Suprapubic skin (tissue), 4 donors: ENCODE results near the gene EMC8. TPM values are rescaled to one million over a fixed set of nuclear protein-coding genes. Genes with fewer than 3 reads are reported as not detected.

ENCODE experiments used
- DNase-seq, 2 donors: peaks; one replicate each; pipeline ENCODE4 v3.0.0-alpha.2; 2019; ENCODE audit warnings: low spot score in 2 of 2
- H3K27ac ChIP-seq: fragments of 200-600 bp; sonication (generic); one replicate; pipeline ENCODE4 v1.5.1; 2019
- H3K27me3 ChIP-seq: fragments of 200-600 bp; sonication (generic); one replicate; pipeline ENCODE4 v1.5.1; 2019
- H3K36me3 ChIP-seq: fragments of 200-600 bp; sonication (generic); one replicate; pipeline ENCODE4 v1.5.1; 2019
- H3K4me1 ChIP-seq: fragments of 200-600 bp; sonication (generic); one replicate; pipeline ENCODE4 v1.5.1; 2019
- H3K4me3 ChIP-seq: fragments of 200-600 bp; sonication (generic); one replicate; pipeline ENCODE4 v1.5.1; 2019; ENCODE audit warnings: mild to moderate bottlenecking
- H3K9me3 ChIP-seq: fragments of 200-600 bp; sonication (generic); one replicate; pipeline ENCODE4 v1.5.1; 2019
- EP300 ChIP-seq: sonication (generic); formaldehyde crosslinking; IDR thresholded peaks from one replicate; pipeline ENCODE4 v1.6.1; 2017; ENCODE audit warnings: antibody characterized with exemption
- POLR2A ChIP-seq, 2 donors: fragments of 450-650 bp; IDR thresholded peaks; one replicate each; pipeline ENCODE4 v1.6.1; 2017; ENCODE audit warnings: antibody characterized with exemption in 2 of 2, mild to moderate bottlenecking in 2 of 2, moderate library complexity in 2 of 2
- POLR2AphosphoS5 ChIP-seq, 3 donors: sonication (generic); formaldehyde crosslinking; IDR thresholded peaks; one replicate each; pipeline ENCODE4 v1.6.1; 2017; ENCODE audit warnings: antibody characterized with exemption in 3 of 3
- WGBS: methylation state at CpG from one replicate; pipeline ENCODE4 v1.1.5; 2018; 5-methylcytosine and 5-hydroxymethylcytosine counted together
- total RNA-seq, 4 donors: library from RNA; depleted of rRNA; stranded (reverse); fragments of >200 nt; gene quantifications; one replicate each; pipeline ENCODE4 v1.1.0, GENCODE V29; 2016
- TF ChIP-seq, protein P1 (sequence below), 2 donors: fragments of 200-600 bp in 1 of 2; fragments of 450-650 bp in 1 of 2; sonication (generic) in 1 of 2; IDR thresholded peaks; one replicate each; pipeline ENCODE4 v1.5.1; 2016 to 2019; ENCODE audit warnings: antibody characterized with exemption in 2 of 2, mild to moderate bottlenecking in 1 of 2, moderate library complexity in 1 of 2

Gene EMC8
- total RNA-seq, 4 donors from 2014 or later, result 20.4 to 39.5 (median 23.9) TPM

GRCh38 chr16:85780281-85780680 is 19.1 kb downstream of the EMC8 start:
- TF ChIP-seq POLR2A (IDR thresholded peaks at IDR 0.05) (no peak), POLR2AphosphoS5 (IDR thresholded peaks at IDR 0.05) (no peak), EP300 (no peak)
- TF ChIP-seq, protein P1, sequence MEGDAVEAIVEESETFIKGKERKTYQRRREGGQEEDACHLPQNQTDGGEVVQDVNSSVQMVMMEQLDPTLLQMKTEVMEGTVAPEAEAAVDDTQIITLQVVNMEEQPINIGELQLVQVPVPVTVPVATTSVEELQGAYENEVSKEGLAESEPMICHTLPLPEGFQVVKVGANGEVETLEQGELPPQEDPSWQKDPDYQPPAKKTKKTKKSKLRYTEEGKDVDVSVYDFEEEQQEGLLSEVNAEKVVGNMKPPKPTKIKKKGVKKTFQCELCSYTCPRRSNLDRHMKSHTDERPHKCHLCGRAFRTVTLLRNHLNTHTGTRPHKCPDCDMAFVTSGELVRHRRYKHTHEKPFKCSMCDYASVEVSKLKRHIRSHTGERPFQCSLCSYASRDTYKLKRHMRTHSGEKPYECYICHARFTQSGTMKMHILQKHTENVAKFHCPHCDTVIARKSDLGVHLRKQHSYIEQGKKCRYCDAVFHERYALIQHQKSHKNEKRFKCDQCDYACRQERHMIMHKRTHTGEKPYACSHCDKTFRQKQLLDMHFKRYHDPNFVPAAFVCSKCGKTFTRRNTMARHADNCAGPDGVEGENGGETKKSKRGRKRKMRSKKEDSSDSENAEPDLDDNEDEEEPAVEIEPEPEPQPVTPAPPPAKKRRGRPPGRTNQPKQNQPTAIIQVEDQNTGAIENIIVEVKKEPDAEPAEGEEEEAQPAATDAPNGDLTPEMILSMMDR (IDR thresholded peaks at IDR 0.05), result no peak

GRCh38 chr16:85778873-85779272 is 20.5 kb downstream of the EMC8 start:
- H3K27ac ChIP-seq, result no peak overlapping the region
- H3K27me3 ChIP-seq, result no peaks in the 10 kb centered on the region
- peaks cover 37% of the 10 kb centered on the region for H3K36me3 ChIP-seq
- WGBS, result 70% methylated on average over 12 of the region's 12 CpGs
- peaks cover 9% of the 10 kb centered on the region for H3K4me1 ChIP-seq
- no peak for TF ChIP-seq POLR2AphosphoS5 (IDR thresholded peaks at IDR 0.05)
- TF ChIP-seq EP300, result no peak
- no peak for TF ChIP-seq POLR2A (IDR thresholded peaks at IDR 0.05)
- TF ChIP-seq, protein P1 (IDR thresholded peaks at IDR 0.05), result no peak
- H3K4me3 ChIP-seq, result no peak overlapping the region
- DNase-seq, result no peak
- H3K9me3 ChIP-seq, result no peaks in the 10 kb centered on the region

More at GRCh38 chr16:85780281-85780680, 19.1 kb downstream of the EMC8 start:
- WGBS, result 84% methylated on average over 18 of the region's 26 CpGs
- peaks cover 9% of the 10 kb centered on the region for H3K4me1 ChIP-seq
- H3K9me3 ChIP-seq, result no peaks in the 10 kb centered on the region
- no peak overlapping the region for H3K4me3 ChIP-seq
- no peak overlapping the region for H3K27ac ChIP-seq
- no peak for DNase-seq
- H3K27me3 ChIP-seq, result no peaks in the 10 kb centered on the region
- peaks cover 37% of the 10 kb centered on the region for H3K36me3 ChIP-seq

- 44% methylated on average over 4 of the region's 4 CpGs for WGBS
- H3K27me3 ChIP-seq, result no peaks in the 10 kb centered on the region
- H3K9me3 ChIP-seq, result no peaks in the 10 kb centered on the region
- H3K36me3 ChIP-seq, result peaks cover 37% of the 10 kb centered on the region
- TF ChIP-seq, protein P1 (IDR thresholded peaks at IDR 0.05), result no peak
- no peak for TF ChIP-seq POLR2A (IDR thresholded peaks at IDR 0.05)
- no peak for TF ChIP-seq POLR2AphosphoS5 (IDR thresholded peaks at IDR 0.05)
- no peak for TF ChIP-seq EP300
- H3K4me1 ChIP-seq, result peaks cover 9% of the 10 kb centered on the region
- DNase-seq, result no peak
- no peak overlapping the region for H3K4me3 ChIP-seq
- H3K27ac ChIP-seq, result no peak overlapping the region
Observed at GRCh38 chr16:85777583-85778310, 21.6 kb downstream of the EMC8 start.

DNA sequence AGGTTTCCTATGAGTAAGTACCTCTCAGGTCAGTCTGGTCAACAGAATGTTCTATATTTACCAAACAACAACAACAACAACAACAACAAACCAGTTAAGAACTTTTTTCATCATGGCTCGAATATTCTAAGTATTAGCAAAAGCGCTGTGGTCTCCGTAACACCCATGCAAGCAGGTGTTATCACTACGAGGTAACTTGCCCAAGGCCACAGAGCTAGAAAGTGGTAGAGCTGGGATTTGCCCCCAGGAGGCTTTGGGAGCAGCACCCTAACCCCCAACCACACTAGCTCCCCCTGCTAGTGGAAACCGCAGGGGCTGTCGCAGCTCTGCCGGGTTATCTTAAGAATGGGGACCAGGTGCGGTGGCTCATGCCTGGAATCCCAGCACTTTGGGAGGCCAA is 24.5 kb downstream of the EMC8 start:
- Histone ChIP-seq H3K27ac (no peak overlapping the region), H3K4me3 (no peak overlapping the region), H3K27me3 (no peaks in the 10 kb centered on the region), H3K4me1 (peaks cover 9% of the 10 kb centered on the region), H3K9me3 (no peaks in the 10 kb centered on the region), H3K36me3 (peaks cover 25% of the 10 kb centered on the region)
- no peak for TF ChIP-seq POLR2A (IDR thresholded peaks at IDR 0.05)
- TF ChIP-seq, protein P1 (IDR thresholded peaks at IDR 0.05), result no peak
- TF ChIP-seq POLR2AphosphoS5 (IDR thresholded peaks at IDR 0.05), result no peak
- TF ChIP-seq EP300, result no peak
- WGBS, result 86% methylated on average over 8 of the region's 8 CpGs
- DNase-seq, result no peak

DNA sequence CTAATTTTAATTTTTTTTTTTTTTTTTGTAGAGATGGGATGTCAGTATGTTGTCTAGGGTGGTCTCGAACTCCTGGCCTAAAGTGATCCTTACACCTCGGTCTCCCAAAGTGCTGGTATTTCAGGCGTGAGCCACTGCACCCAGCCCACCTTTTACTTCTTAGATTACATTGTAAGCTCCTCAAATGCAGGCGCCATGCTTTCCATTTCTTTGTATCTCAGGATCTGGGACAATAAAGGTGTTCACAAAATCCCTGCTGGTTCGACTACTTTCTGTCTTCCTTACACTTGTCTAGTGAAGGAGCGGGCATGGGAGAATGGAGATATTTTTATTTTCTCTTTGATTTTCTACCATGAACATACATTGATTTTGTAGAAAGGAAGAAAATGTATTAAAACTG is 25.2 kb downstream of the EMC8 start:
- TF ChIP-seq POLR2A (IDR thresholded peaks at IDR 0.05) (no peak), POLR2AphosphoS5 (IDR thresholded peaks at IDR 0.05) (no peak), EP300 (no peak)
- TF ChIP-seq, protein P1 (IDR thresholded peaks at IDR 0.05), result no peak
- H3K36me3 ChIP-seq, result peaks cover 19% of the 10 kb centered on the region
- H3K27ac ChIP-seq, result no peak overlapping the region
- H3K9me3 ChIP-seq, result no peaks in the 10 kb centered on the region
- H3K27me3 ChIP-seq, result no peaks in the 10 kb centered on the region
- DNase-seq, result no peak
- H3K4me1 ChIP-seq, result peaks cover 9% of the 10 kb centered on the region
- H3K4me3 ChIP-seq, result no peak overlapping the region
- 78% methylated on average over 5 of the region's 6 CpGs for WGBS
